GM12878 (cell line): ENCODE measurements around the gene SLC35F3. TPM values are rescaled to one million over a fixed set of nuclear protein-coding genes. Genes with fewer than 3 reads are reported as not detected.

Experiments
- ATAC-seq: fragments of 200-7000 bp; cut with Tn5 transposase; 3 replicates; pipeline ENCODE4 v1.9.1; 2020; ENCODE audit warnings: mild to moderate bottlenecking, moderate library complexity
- BruUV-seq: library from RNA; stranded (reverse); fragments of 400-500 nt; replicated peaks from 2 replicates; lab custom pipeline; 2021; lab: Mats Ljungman, UMichigan
- CTCF ChIA-PET: fragments of 300-600 bp; sonication (Branson Sonifier 250); formaldehyde crosslinking; extraction: SDS; loops from one replicate; lab custom pipeline; 2021; ENCODE audit warnings: inconsistent platforms; lab: Yijun Ruan, JAX
- POLR2A ChIA-PET: fragments of 350-600 bp; formaldehyde crosslinking; extraction: SDS; loops from one replicate; lab custom pipeline; 2021; ENCODE audit warnings: inconsistent platforms; lab: Charles Lee
- RAD21 ChIA-PET: fragments of 300-600 bp; sonication (Branson Sonifier 250); formaldehyde crosslinking; loops from one replicate; lab custom pipeline; 2023; ENCODE audit warnings: antibody characterized with exemption; ENCODE audit not compliant: unreplicated experiment; lab: Charles Lee
- SMC1A ChIA-PET: fragments of 300-600 bp; sonication (Branson Sonifier 250); formaldehyde crosslinking; loops from one replicate; lab custom pipeline; 2023; ENCODE audit not compliant: unreplicated experiment, uncharacterized antibody; lab: Charles Lee
- DNase-seq: peaks from one replicate; pipeline ENCODE4 v3.0.0-alpha.2; 2011; ENCODE audit warnings: low read depth, low spot score
- FAIRE-seq: peaks from 3 replicates; lab custom pipeline; 2011; peaks lifted over from hg19 to GRCh38; lab: Jason Lieb, UNC
- H2AFZ ChIP-seq: 2 replicates; pipeline ENCODE4 v1.6.0; 2011; ENCODE audit warnings: low read depth, low read length, control low read depth; ENCODE audit not compliant: control insufficient read depth
- H3K27ac ChIP-seq: 2 replicates; pipeline ENCODE4 v1.5.1; 2011; ENCODE audit warnings: control low read depth; ENCODE audit not compliant: control insufficient read depth, insufficient read depth
- H3K27me3 ChIP-seq, 2 experiments: replicated peaks in 1 of 2; 2 replicates each; pipeline versions ENCODE4 v1.6.0 to v1.6.1; 2011; ENCODE audit warnings: low read length in 1 of 2; ENCODE audit not compliant: control insufficient read depth in 2 of 2, insufficient read depth in 2 of 2
- H3K36me3 ChIP-seq, 2 experiments: 2 replicates each; pipeline ENCODE4 v1.5.1; 2011; ENCODE audit warnings: low read length in 1 of 2; ENCODE audit not compliant: control insufficient read depth in 2 of 2, insufficient read depth in 2 of 2
- H3K4me1 ChIP-seq: 2 replicates; pipeline ENCODE4 v1.6.1; 2011; ENCODE audit warnings: mild to moderate bottlenecking, low read length, moderate library complexity, mixed read lengths; ENCODE audit not compliant: control insufficient read depth, insufficient read depth
- H3K4me2 ChIP-seq: 2 replicates; pipeline ENCODE4 v1.6.0; 2011; ENCODE audit warnings: control low read depth; ENCODE audit not compliant: control insufficient read depth, insufficient read depth
- H3K4me3 ChIP-seq: fragments of 200-600 bp; sonication (generic); 2 replicates; pipeline ENCODE4 v1.5.1; 2016
- H3K79me2 ChIP-seq: 2 replicates; pipeline ENCODE4 v1.6.0; 2011; ENCODE audit warnings: low read length; ENCODE audit not compliant: control insufficient read depth, insufficient read depth
- H3K9ac ChIP-seq: 2 replicates; pipeline ENCODE4 v1.8.0; 2011; ENCODE audit warnings: low read length, control low read depth, mixed read lengths; ENCODE audit not compliant: control insufficient read depth, insufficient read depth
- H3K9me3 ChIP-seq: replicated peaks from 3 replicates; pipeline ENCODE4 v1.5.1; 2011; ENCODE audit warnings: mild to moderate bottlenecking, low read length; ENCODE audit not compliant: control insufficient read depth, insufficient read depth
- H4K20me1 ChIP-seq: 2 replicates; pipeline ENCODE4 v1.6.0; 2011; ENCODE audit not compliant: control insufficient read depth, insufficient read depth
- BCL3 ChIP-seq: IDR thresholded peaks from 2 replicates; pipeline ENCODE4 v1.6.1; 2011; ENCODE audit warnings: borderline replicate concordance, low read depth, mild to moderate bottlenecking, moderate library complexity, low read length; ENCODE audit not compliant: insufficient read depth, poor library complexity, severe bottlenecking
- ELK1 ChIP-seq: IDR thresholded peaks from 2 replicates; pipeline ENCODE4 v1.6.1; 2012; ENCODE audit warnings: low read depth, low read length, improper control_type of control experiment
- HCFC1 ChIP-seq: fragments of 150-350 bp; IDR thresholded peaks from 2 replicates; pipeline ENCODE4 v1.6.1; 2014; ENCODE audit warnings: low read length
- IKZF1 ChIP-seq: fragments of 450-650 bp; conservative IDR thresholded peaks from 2 replicates; pipeline ENCODE4 v1.6.1; 2017; ENCODE audit warnings: antibody characterized with exemption, mild to moderate bottlenecking
- LARP7 ChIP-seq: fragments of 450-650 bp; IDR thresholded peaks from 2 replicates; pipeline ENCODE4 v1.6.1; 2017; ENCODE audit warnings: mild to moderate bottlenecking
- NFIC ChIP-seq: IDR thresholded peaks from 2 replicates; pipeline ENCODE4 v1.6.1; 2012; ENCODE audit warnings: low read depth, mild to moderate bottlenecking, inconsistent platforms, low read length, moderate library complexity
- RB1 ChIP-seq: fragments of 450-650 bp; formaldehyde crosslinking; IDR thresholded peaks from 2 replicates; pipeline ENCODE4 v1.6.1; 2017; ENCODE audit warnings: mild to moderate bottlenecking, borderline replicate concordance
- TAF1 ChIP-seq: IDR thresholded peaks from 2 replicates; pipeline ENCODE4 v1.6.1; 2011; ENCODE audit warnings: mild to moderate bottlenecking, low read depth, low read length, borderline replicate concordance
- ZNF274 ChIP-seq: IDR thresholded peaks from one replicate; pipeline ENCODE4 v1.8.0; 2011; ENCODE audit not compliant: insufficient read length, insufficient read depth
- ZNF622 ChIP-seq: fragments of 450-650 bp; IDR thresholded peaks from 2 replicates; pipeline ENCODE4 v1.6.1; 2017; ENCODE audit warnings: mild to moderate bottlenecking, inconsistent platforms
- WGBS: methylation state at CpG from one replicate; pipeline ENCODE4 v1.1.6; 2016; ENCODE audit warnings: low lambda C conversion rate; ENCODE audit not compliant: insufficient replicate concordance, insufficient coverage; ENCODE audit errors: missing lambda C conversion rate; 5-methylcytosine and 5-hydroxymethylcytosine counted together
- in situ Hi-C: fragments of 300-500 bp; cut with MboI; formaldehyde crosslinking; loops from 9 replicates; pipeline ENCODE4 v1.14.3; 2018; ENCODE audit warnings: mixed read lengths
- intact Hi-C: fragments of 100-400 bp; cut with micrococcal nuclease; formaldehyde crosslinking; loops from one replicate; pipeline ENCODE4 v1.14.2; 2022; ENCODE audit not compliant: unreplicated experiment
- polyA plus RNA-seq, 11 experiments: library from polyadenylated mRNA; depleted of rRNA in 4 of 11; unstranded in 6 of 11; stranded (reverse) in 5 of 11; fragments of >200 nt; fragmentation: Nextera tagmentation in 4 of 11; fragmentation: Illumina TruSeq in 1 of 11; extraction: Ambion mirVana in 4 of 11; extraction: Trizol in 1 of 11; gene quantifications; 1 replicate in 1 of 11; 2 replicates in 10 of 11; pipeline versions ENCODE4 v1.2.1 to v1.2.3, GENCODE V29; 2011 to 2016; ENCODE audit warnings: inconsistent platforms in 2 of 11, missing spikeins in 2 of 11, low read depth in 1 of 11
- total RNA-seq, 4 experiments: library from RNA; depleted of rRNA in 3 of 4; stranded (reverse); fragments of >200 nt in 3 of 4; fragmentation: Illumina TruSeq in 1 of 4; extraction: Trizol in 1 of 4; gene quantifications; 2 replicates each; pipeline versions ENCODE4 v1.2.1 to v1.2.3, GENCODE V29; 2013 to 2021

The SLC35F3 gene
- total and polyA plus RNA-seq, 10 of the 15 experiments (the other 5 are each of a cell fraction or from before 2014, with no cell fraction given): 1.0 to 8.6 (median 5.7) TPM

- TF ChIP-seq BCL3 (no peak), LARP7 (no peak)
Observed at GRCh38 chr1:234280500-234280899, 376.0 kb downstream of the SLC35F3 start (continued).

- intact Hi-C loops: no loop called here
- FAIRE-seq: no peak
- RAD21 ChIA-PET: no interaction called here
Observed at GRCh38 chr1:234281826-234282489, 377.5 kb downstream of the SLC35F3 start.

More at GRCh38 chr1:234281826-234282489, 377.5 kb downstream of the SLC35F3 start:
- Histone ChIP-seq H3K27me3 (no peaks in the 10 kb centered on the region; a peak in 1 of 4 replicates), H3K9me3 (no peaks in the 10 kb centered on the region), H3K27ac (no peak overlapping the region), H2AFZ (no peak overlapping the region), H4K20me1 (no peaks in the 10 kb centered on the region), H3K4me2 (no peak overlapping the region), H3K4me3 (no peak overlapping the region), H3K9ac (no peak overlapping the region), H3K79me2 (no peaks in the 10 kb centered on the region), H3K4me1 (no peaks in the 10 kb centered on the region), H3K36me3 (no peaks in the 10 kb centered on the region)
- DNase-seq: no peak
- ChIA-PET SMC1A (interaction anchor here (1.5 kb wide), 1 partner anchor 28 kb away, joined by 6 read pairs; no protein-coding TSS in a partner anchor), POLR2A (no interaction called here), CTCF (interaction anchor here (1.1 kb wide), 1 partner anchor 28 kb away, joined by 3 read pairs; no protein-coding TSS in a partner anchor)
- in situ Hi-C loops: no loop called here
- WGBS: 44% methylated on average over 12 of the region's 12 CpGs
- TF ChIP-seq RB1 (no peak), TAF1 (no peak), ZNF622 (no peak), ELK1 (no peak), IKZF1 (no peak), NFIC (no peak), HCFC1 (no peak), ZNF274 (no peak)
- no peak for ATAC-seq
- no TSS peak for BruUV-seq
